HL-60 (cell line): ENCODE results near the gene PTGIR.

Experiments used
- DNase-seq, 2 experiments: peaks; one replicate each; pipeline ENCODE4 v3.0.0-alpha.2; 2010 to 2020; ENCODE audit warnings: low read depth in 1 of 2, low spot score in 1 of 2
- H3K27ac ChIP-seq: fragments of 250-450 bp; sonication (Bioruptor Pico); replicated peaks from 2 replicates; pipeline ENCODE4 v1.5.1; 2020; ENCODE audit warnings: mild to moderate bottlenecking, moderate library complexity
- H3K27me3 ChIP-seq: fragments of 250-450 bp; sonication (Bioruptor Pico); 2 replicates; pipeline ENCODE4 v1.5.1; 2021; ENCODE audit warnings: mild to moderate bottlenecking, moderate library complexity; ENCODE audit not compliant: insufficient read depth, poor library complexity, severe bottlenecking
- H3K4me3 ChIP-seq: replicated peaks from 2 replicates; pipeline ENCODE4 v1.5.1; 2011; ENCODE audit warnings: mild to moderate bottlenecking, control low read depth, low read length; ENCODE audit not compliant: insufficient read depth
- CTCF ChIP-seq: IDR thresholded peaks from one replicate; pipeline ENCODE4 v1.5.1; 2011; ENCODE audit warnings: low read length, control low read depth, inconsistent platforms; ENCODE audit not compliant: insufficient read depth
- GABPA ChIP-seq: IDR thresholded peaks from 2 replicates; pipeline ENCODE4 v1.6.1; 2012; ENCODE audit warnings: low read depth
- POLR2AphosphoS5 ChIP-seq: IDR thresholded peaks from 2 replicates; pipeline ENCODE4 v1.6.1; 2012; ENCODE audit warnings: low read depth
- REST ChIP-seq: IDR thresholded peaks from 2 replicates; pipeline ENCODE4 v1.6.1; 2012; ENCODE audit warnings: low read depth; ENCODE audit not compliant: insufficient replicate concordance
- SPI1 ChIP-seq: IDR thresholded peaks from 2 replicates; pipeline ENCODE4 v1.6.1; 2012; ENCODE audit warnings: low read depth, mild to moderate bottlenecking, borderline replicate concordance

Gene PTGIR

DNA sequence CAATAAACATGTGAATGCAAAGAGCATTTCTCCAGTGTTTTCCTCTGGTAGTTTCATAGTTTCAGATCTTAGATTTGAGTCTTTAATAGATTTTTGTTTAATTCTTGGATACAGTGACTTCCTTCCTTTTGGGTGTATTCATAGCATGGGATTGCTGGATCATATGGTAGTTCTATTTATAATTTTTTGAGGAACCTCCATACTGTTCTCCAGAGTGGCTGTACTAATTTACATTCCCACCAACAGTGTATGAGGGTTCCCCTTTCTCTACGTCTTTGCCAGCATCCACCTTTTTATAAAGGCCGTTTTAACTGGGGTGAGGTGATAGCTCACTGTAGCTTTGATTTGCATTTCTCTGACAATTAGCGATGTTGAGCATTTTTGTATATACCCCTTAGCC lies 33.0 kb downstream of the PTGIR start:
- no peak for TF ChIP-seq REST
- TF ChIP-seq CTCF = no peak
- TF ChIP-seq SPI1 = no peak
- TF ChIP-seq POLR2AphosphoS5 = no peak
- TF ChIP-seq GABPA = no peak
- Histone ChIP-seq H3K27ac (no peak overlapping the region), H3K4me3 (no peak overlapping the region), H3K27me3 (no peaks in the 10 kb centered on the region)
- no peak for DNase-seq

GRCh38 chr19:46591254-46591653 lies 33.6 kb downstream of the PTGIR start:
- DNase-seq = no peak
- no peak overlapping the region for H3K27ac ChIP-seq
- TF ChIP-seq SPI1 = no peak
- TF ChIP-seq GABPA = no peak
- no peak for TF ChIP-seq POLR2AphosphoS5
- TF ChIP-seq REST = no peak
- no peak for TF ChIP-seq CTCF
- no peaks in the 10 kb centered on the region for H3K27me3 ChIP-seq
- H3K4me3 ChIP-seq = no peak overlapping the region

DNA sequence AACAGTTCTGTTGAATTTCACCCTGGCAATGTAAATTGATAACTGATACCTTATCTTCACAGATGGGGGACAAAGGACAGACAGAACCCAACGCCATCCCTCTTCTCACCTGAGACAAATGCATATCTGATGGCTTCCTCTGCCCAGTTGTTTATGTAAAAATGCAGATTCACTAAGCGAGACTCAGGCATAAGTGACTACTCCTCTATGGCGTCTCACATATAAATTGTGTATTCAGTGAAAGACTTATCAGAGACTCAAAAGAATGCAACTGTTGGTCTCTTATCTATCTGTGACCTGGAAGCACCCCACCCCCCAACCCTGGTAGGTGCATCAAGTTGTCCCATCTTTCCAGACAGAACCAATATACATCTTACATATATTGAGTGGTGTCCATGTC lies 37.0 kb downstream of the PTGIR start:
- H3K4me3 ChIP-seq = no peak overlapping the region
- TF ChIP-seq SPI1 (no peak), POLR2AphosphoS5 (no peak), CTCF (no peak), REST (no peak), GABPA (no peak)
- H3K27ac ChIP-seq = no peak overlapping the region
- DNase-seq = no peak
- H3K27me3 ChIP-seq = no peaks in the 10 kb centered on the region
